HEK293 (cell line): ENCODE results near the gene HOXA3.

Experiments
- ATF2 ChIP-seq: fragments of 450-650 bp; formaldehyde crosslinking; IDR thresholded peaks from 2 replicates; pipeline ENCODE4 v1.5.1; 2016; ENCODE audit warnings: missing biosample characterization, missing genetic modification characterization, low read depth
- CTCF ChIP-seq: fragments of 450-650 bp; formaldehyde crosslinking; IDR thresholded peaks from 2 replicates; pipeline ENCODE4 v1.5.1; 2016; ENCODE audit warnings: missing biosample characterization, missing genetic modification characterization
- REST ChIP-seq: fragments of 450-650 bp; formaldehyde crosslinking; IDR thresholded peaks from 2 replicates; pipeline ENCODE4 v1.5.1; 2016; ENCODE audit warnings: missing biosample characterization, missing genetic modification characterization
- YY1 ChIP-seq: fragments of 450-650 bp; formaldehyde crosslinking; IDR thresholded peaks from 2 replicates; pipeline ENCODE4 v1.5.1; 2018; ENCODE audit warnings: missing biosample characterization, missing genetic modification characterization
- ZBTB48 ChIP-seq: fragments of 450-650 bp; formaldehyde crosslinking; IDR thresholded peaks from 2 replicates; pipeline ENCODE4 v1.5.1; 2016; ENCODE audit warnings: missing biosample characterization, missing genetic modification characterization
- ZBTB8A ChIP-seq: fragments of 450-650 bp; formaldehyde crosslinking; IDR thresholded peaks from 2 replicates; pipeline ENCODE4 v1.5.1; 2016; ENCODE audit warnings: missing biosample characterization, missing genetic modification characterization
- ZNF121 ChIP-seq: fragments of 450-650 bp; formaldehyde crosslinking; IDR thresholded peaks from 2 replicates; pipeline ENCODE4 v1.5.1; 2016; ENCODE audit warnings: missing biosample characterization, missing genetic modification characterization
- ZNF133 ChIP-seq: fragments of 450-650 bp; formaldehyde crosslinking; IDR thresholded peaks from 2 replicates; pipeline ENCODE4 v1.5.1; 2016; ENCODE audit warnings: missing biosample characterization, missing genetic modification characterization
- ZNF561 ChIP-seq: fragments of 450-650 bp; IDR thresholded peaks from 2 replicates; pipeline ENCODE4 v1.5.1; 2018; ENCODE audit warnings: missing biosample characterization, missing genetic modification characterization, borderline replicate concordance
- ZNF571 ChIP-seq: fragments of 450-650 bp; formaldehyde crosslinking; IDR thresholded peaks from 2 replicates; pipeline ENCODE4 v1.5.0; 2017; ENCODE audit warnings: missing biosample characterization, missing genetic modification characterization
- ZNF792 ChIP-seq: fragments of 450-650 bp; formaldehyde crosslinking; IDR thresholded peaks from 2 replicates; pipeline ENCODE4 v1.5.1; 2016; ENCODE audit warnings: missing biosample characterization, missing genetic modification characterization
- ZSCAN4 ChIP-seq: fragments of 450-650 bp; formaldehyde crosslinking; IDR thresholded peaks from 2 replicates; pipeline ENCODE4 v1.5.1; 2017; ENCODE audit warnings: missing biosample characterization, missing genetic modification characterization

- TF ChIP-seq ATF2 (no peak), ZSCAN4 (tag by site-specific recombination) (no peak), ZNF571 (tag by site-specific recombination) (no peak), ZBTB48 (no peak), YY1 (no peak), ZNF133 (tag by site-specific recombination) (no peak), CTCF (tag by site-specific recombination) (no peak), ZNF121 (tag by site-specific recombination) (no peak), REST (tag by site-specific recombination) (no peak), ZBTB8A (no peak), ZNF792 (tag by site-specific recombination) (no peak), ZNF561 (tag by site-specific recombination) (no peak)
Measured at GRCh38 chr7:27178366-27178765, 26.0 kb upstream of the HOXA3 start.
